ENCODE data around the gene CSNK1A1.

GRCh38 chr5:149473441-149473840 is 77.8 kb downstream of the CSNK1A1 start:
- no peak for TF ChIP-seq TAF1 (IDR thresholded peaks at IDR 0.05; ENCODE audit: borderline replicate concordance, low read depth, low read length)
- no peak for TF ChIP-seq MEF2A (IDR thresholded peaks at IDR 0.05; ENCODE audit: borderline replicate concordance, low read depth)

Measured in SK-N-SH (cell line).